GM18502 (cell line): ENCODE results near the gene CTNNB1.

Experiments used
- ATAC-seq: cut with Tn5 transposase; IDR thresholded peaks from one replicate; pipeline ENCODE4 v1.9.1; 2021; ENCODE audit warnings: mild to moderate bottlenecking; ENCODE audit not compliant: unreplicated experiment, poor library complexity

Gene CTNNB1

GRCh38 chr3:41213588-41213987 lies 14.3 kb downstream of the CTNNB1 start:
- no peak for ATAC-seq

- no peak for ATAC-seq
These were observed 17.1 kb downstream of the CTNNB1 start for GRCh38 chr3:41216422-41216821.

DNA sequence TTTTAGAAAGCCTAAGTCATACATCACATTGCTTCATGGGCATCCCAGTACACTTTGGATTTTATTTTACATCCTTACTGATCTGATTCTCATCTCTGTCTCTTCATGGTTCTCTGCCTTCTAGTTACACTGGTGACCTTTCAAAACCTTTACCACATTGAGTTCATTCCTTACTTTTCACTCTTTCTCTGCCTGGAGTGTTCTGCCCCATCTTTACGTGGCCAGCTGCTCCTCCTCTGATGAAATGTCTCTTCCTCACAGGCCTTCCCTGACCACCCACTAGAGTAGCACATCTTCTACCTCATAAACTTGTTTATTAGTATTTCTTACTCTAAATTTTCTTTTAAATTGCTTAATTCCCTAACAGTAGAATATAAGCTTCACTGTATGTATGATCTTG lies 17.7 kb downstream of the CTNNB1 start:
- no peak for ATAC-seq

DNA sequence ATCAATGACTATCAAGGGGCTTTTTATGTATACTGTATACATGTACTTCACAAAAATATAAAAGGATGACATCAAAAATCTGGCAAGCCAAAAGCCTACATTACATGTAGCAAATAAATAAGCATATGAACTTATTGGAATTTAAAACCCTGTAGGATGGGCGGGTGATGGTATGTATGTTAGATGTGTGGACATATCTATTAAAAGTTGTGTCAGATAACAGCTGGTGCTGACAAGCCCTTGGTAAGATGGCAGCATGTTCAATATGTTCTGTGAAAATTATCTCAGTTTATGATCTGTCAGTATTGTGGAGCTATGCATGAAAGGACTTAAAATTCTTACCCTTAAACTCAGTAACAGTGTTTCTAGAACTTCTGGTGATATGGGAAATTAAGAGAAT lies 20.1 kb downstream of the CTNNB1 start:
- ATAC-seq: no peak

DNA sequence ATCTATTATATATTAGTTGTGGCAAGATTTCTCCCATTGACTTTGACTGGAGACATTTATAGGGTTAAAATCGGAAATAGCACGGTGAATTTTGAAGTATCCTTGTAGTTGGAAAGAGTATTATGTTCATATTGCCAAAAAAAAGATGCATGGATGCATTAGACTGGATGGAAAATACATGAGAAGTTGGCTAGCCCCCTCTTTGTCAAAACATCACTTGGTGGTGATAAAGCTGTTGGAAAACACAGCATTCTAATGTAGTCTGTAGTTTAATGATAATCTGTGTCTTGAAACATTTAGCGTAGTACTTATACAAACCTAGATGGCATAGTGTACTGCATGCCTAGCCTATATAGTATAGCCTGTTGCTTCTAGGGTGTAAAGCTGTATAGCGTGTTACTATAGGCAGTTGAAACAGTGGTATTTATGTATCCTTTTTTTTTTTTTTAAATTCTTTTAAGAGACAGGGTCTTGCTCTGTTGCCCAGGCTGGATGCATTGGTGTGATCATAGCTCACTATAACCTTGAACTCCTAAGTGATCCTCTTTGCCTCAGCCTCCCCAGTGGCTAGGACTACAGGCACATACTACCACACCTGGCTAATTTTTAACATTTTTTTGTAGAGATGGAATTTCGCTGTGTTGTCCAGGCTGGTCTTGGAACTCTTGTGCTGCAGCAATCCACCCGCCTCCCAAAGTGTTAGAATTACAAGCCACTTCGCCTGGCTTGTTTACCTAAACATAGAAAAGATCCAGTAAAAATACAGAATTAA lies 21.8 kb downstream of the CTNNB1 start:
- ATAC-seq: no peak

DNA sequence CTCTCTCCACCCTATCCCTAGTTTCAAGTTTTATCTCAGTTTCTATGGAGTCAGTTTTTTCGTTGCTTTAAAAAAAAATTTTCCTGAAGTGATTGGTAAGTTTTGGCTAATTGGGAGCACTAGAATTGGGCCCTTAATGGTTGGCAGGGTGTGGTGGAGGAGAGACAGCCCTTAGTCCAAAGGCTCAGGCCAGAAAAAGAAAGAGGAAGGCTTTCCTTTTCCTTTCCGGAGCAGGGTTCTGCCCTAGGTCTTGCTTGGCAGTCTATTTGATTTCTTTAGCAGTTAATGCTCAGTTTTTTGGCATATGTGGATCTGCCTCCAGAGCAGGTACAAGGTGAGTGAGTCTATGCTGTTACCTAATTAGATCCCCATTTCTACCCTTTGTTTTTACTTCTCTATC lies 22.7 kb downstream of the CTNNB1 start:
- no peak for ATAC-seq

DNA sequence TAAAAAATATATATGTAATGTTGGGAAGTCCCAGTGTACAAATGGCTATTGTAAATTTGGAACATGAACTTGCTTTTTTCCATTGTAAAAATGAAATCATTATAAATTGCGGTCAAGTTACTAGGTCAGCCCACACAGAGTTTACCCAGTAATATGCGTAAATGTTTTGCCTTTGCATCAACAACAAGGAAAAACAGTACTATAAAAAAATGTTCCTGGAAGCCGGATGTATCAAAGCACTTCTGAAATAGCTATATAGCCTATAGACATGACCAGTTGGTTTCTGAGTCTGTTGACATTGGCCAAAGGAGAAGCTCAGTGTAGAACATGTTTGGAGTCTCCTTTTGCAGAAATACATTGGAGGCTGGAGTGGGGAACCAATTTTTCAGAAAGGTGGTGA lies 23.2 kb downstream of the CTNNB1 start:
- no peak for ATAC-seq

GRCh38 chr3:41223078-41223477 lies 23.8 kb downstream of the CTNNB1 start:
- ATAC-seq: no peak

GRCh38 chr3:41223691-41224090 lies 24.4 kb downstream of the CTNNB1 start:
- no peak for ATAC-seq

DNA sequence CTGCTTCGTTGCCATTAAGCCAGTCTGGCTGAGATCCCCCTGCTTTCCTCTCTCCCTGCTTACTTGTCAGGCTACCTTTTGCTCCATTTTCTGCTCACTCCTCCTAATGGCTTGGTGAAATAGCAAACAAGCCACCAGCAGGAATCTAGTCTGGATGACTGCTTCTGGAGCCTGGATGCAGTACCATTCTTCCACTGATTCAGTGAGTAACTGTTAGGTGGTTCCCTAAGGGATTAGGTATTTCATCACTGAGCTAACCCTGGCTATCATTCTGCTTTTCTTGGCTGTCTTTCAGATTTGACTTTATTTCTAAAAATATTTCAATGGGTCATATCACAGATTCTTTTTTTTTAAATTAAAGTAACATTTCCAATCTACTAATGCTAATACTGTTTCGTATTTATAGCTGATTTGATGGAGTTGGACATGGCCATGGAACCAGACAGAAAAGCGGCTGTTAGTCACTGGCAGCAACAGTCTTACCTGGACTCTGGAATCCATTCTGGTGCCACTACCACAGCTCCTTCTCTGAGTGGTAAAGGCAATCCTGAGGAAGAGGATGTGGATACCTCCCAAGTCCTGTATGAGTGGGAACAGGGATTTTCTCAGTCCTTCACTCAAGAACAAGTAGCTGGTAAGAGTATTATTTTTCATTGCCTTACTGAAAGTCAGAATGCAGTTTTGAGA lies 25.0 kb downstream of the CTNNB1 start:
- ATAC-seq: no peak

- no peak for ATAC-seq
These were observed 35.8 kb downstream of the CTNNB1 start for GRCh38 chr3:41234823-41235721.

- no peak for ATAC-seq
These were observed 36.9 kb downstream of the CTNNB1 start for GRCh38 chr3:41236228-41236627.

DNA sequence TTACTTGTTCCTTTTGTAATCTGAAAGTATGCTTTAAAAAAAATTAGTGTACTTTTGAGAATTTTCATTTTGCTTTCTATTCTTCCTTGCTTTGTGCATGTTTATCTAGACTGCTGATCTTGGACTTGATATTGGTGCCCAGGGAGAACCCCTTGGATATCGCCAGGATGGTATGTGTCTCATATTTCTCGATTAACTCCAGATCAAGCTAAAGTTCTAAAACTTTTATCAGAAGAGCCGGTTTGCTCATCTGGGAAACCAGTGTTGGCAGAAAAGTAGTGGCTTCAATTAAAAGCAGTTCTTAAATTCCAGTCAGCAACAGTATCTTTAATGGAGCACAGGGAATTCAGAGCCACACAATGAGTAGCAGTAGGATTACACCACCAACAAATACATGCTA lies 38.6 kb downstream of the CTNNB1 start:
- ATAC-seq: no peak

DNA sequence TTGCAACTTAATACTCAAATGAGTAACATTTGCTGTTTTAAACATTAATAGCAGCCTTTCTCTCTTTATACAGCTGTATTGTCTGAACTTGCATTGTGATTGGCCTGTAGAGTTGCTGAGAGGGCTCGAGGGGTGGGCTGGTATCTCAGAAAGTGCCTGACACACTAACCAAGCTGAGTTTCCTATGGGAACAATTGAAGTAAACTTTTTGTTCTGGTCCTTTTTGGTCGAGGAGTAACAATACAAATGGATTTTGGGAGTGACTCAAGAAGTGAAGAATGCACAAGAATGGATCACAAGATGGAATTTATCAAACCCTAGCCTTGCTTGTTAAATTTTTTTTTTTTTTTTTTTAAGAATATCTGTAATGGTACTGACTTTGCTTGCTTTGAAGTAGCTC lies 40.3 kb downstream of the CTNNB1 start:
- ATAC-seq: no peak

DNA sequence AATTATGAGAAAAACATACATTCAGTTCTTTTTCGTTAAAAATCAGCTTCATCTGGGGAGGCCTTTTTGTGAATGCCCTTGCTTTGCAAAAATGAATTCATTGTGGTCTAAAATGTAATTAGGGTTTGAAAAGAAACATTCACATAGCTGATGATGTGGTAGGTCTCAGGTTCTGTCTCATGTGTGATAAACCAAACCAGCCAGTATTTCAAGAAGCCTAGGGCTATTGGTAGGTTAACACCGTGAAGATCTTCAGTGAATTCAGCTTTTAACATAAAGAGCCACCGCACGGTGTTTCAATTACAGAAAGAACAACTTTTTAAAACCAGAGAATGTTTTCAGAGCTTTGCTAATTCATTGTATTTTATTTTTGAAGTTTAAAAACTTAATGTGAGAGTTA lies 41.9 kb downstream of the CTNNB1 start:
- no peak for ATAC-seq

- no peak for ATAC-seq
These were observed 42.7 kb downstream of the CTNNB1 start for GRCh38 chr3:41241800-41242571.

GRCh38 chr3:41243183-41243582 lies 43.9 kb downstream of the CTNNB1 start:
- ATAC-seq: no peak

- no peak for ATAC-seq
These were observed 45.5 kb downstream of the CTNNB1 start for GRCh38 chr3:41244620-41245336.
